Uterus (tissue), 4 donors: Measurements from ENCODE around the gene CGRRF1. TPM values are rescaled to one million over a fixed set of nuclear protein-coding genes. Genes with fewer than 3 reads are reported as not detected.

ENCODE experiments used
- DNase-seq, 2 donors: peaks; one replicate each; pipeline ENCODE4 v3.0.0-alpha.2; 2019 to 2020
- H3K27ac ChIP-seq, 2 donors: fragments of 200-600 bp; sonication (generic); 1 replicate in 1 of 2; 2 replicates in 1 of 2; pipeline ENCODE4 v1.5.1; 2016 to 2018
- H3K27me3 ChIP-seq, 2 donors: fragments of 200-600 bp; sonication (generic); one replicate each; pipeline ENCODE4 v1.5.1; 2018 to 2019; ENCODE audit warnings: control low read depth in 1 of 2
- H3K36me3 ChIP-seq, 2 donors: fragments of 200-600 bp; sonication (generic); one replicate each; pipeline ENCODE4 v1.5.1; 2019; ENCODE audit warnings: control low read depth in 1 of 2
- H3K4me1 ChIP-seq, 2 donors: fragments of 200-600 bp; sonication (generic); one replicate each; pipeline ENCODE4 v1.5.1; 2018 to 2019; ENCODE audit warnings: control low read depth in 1 of 2
- H3K4me3 ChIP-seq, 2 donors: fragments of 200-600 bp; sonication (generic); 1 replicate in 1 of 2; 2 replicates in 1 of 2; pipeline ENCODE4 v1.5.1; 2018 to 2019; ENCODE audit warnings: mild to moderate bottlenecking in 1 of 2
- H3K9me3 ChIP-seq, 2 donors: fragments of 200-600 bp; sonication (generic); one replicate each; pipeline ENCODE4 v1.5.1; 2019; ENCODE audit warnings: control low read depth in 1 of 2
- CTCF ChIP-seq, 4 experiments: fragments of 200-600 bp in 2 of 4; fragments of 450-650 bp in 2 of 4; sonication (generic) in 2 of 4; IDR thresholded peaks; one replicate each; pipeline ENCODE4 v1.5.1; 2016 to 2019; ENCODE audit warnings: antibody characterized with exemption in 4 of 4, mild to moderate bottlenecking in 2 of 4, moderate library complexity in 1 of 4
- POLR2A ChIP-seq, 2 donors: fragments of 450-650 bp; IDR thresholded peaks; one replicate each; pipeline ENCODE4 v1.6.1; 2016; ENCODE audit warnings: antibody characterized with exemption in 2 of 2, mild to moderate bottlenecking in 1 of 2, moderate library complexity in 1 of 2
- intact Hi-C: fragments of 100-400 bp; cut with DNase I; formaldehyde crosslinking; loops from one replicate; pipeline ENCODE4 v1.15.1; 2023; ENCODE audit warnings: low total_unique reads
- total RNA-seq, 4 donors: library from RNA; depleted of rRNA in 3 of 4; stranded (reverse); fragments of >200 nt in 3 of 4; gene quantifications; one replicate each; pipeline versions ENCODE4 v1.1.0 to v1.2.4, GENCODE V29; 2014 to 2023
- donor health status: DM: yes; HTN: yes; CAD: no.

Gene CGRRF1
- total RNA-seq, 4 donors from 2014 or later: 32.1 to 50.2 (median 33.7) TPM

- H3K9me3 ChIP-seq: no peaks in the 10 kb centered on the region
- H3K27ac ChIP-seq: no peak overlapping the region
- intact Hi-C loops: no loop called here
- H3K36me3 ChIP-seq: no peaks in the 10 kb centered on the region
- DNase-seq: no peak
- no peaks in the 10 kb centered on the region for H3K4me1 ChIP-seq
- TF ChIP-seq POLR2A (IDR thresholded peaks at IDR 0.05) (no peak), CTCF (IDR thresholded peaks at IDR 0.05) (no peak)
- H3K27me3 ChIP-seq: no peaks in the 10 kb centered on the region
- H3K4me3 ChIP-seq: no peak overlapping the region
Observed at GRCh38 chr14:54535646-54536045, 25.9 kb downstream of the CGRRF1 start.

- TF ChIP-seq POLR2A (IDR thresholded peaks at IDR 0.05): no peak
- TF ChIP-seq CTCF (IDR thresholded peaks at IDR 0.05): no peak
- Histone ChIP-seq H3K27ac (no peak overlapping the region), H3K9me3 (no peaks in the 10 kb centered on the region), H3K4me3 (no peak overlapping the region), H3K36me3 (no peaks in the 10 kb centered on the region), H3K4me1 (no peaks in the 10 kb centered on the region), H3K27me3 (no peaks in the 10 kb centered on the region)
- intact Hi-C loops: no loop called here
- no peak for DNase-seq
Observed at GRCh38 chr14:54537651-54538050, 27.9 kb downstream of the CGRRF1 start.

GRCh38 chr14:54538055-54538454 is 28.3 kb downstream of the CGRRF1 start:
- TF ChIP-seq POLR2A (IDR thresholded peaks at IDR 0.05) (no peak), CTCF (IDR thresholded peaks at IDR 0.05) (no peak)
- Histone ChIP-seq H3K9me3 (no peaks in the 10 kb centered on the region), H3K4me3 (no peak overlapping the region), H3K27ac (no peak overlapping the region), H3K36me3 (no peaks in the 10 kb centered on the region), H3K27me3 (no peaks in the 10 kb centered on the region), H3K4me1 (no peaks in the 10 kb centered on the region)
- DNase-seq: no peak
- intact Hi-C loops: no loop called here

- H3K27me3 ChIP-seq: no peaks in the 10 kb centered on the region
- H3K36me3 ChIP-seq: no peaks in the 10 kb centered on the region
- H3K27ac ChIP-seq: no peak overlapping the region
- H3K9me3 ChIP-seq: no peaks in the 10 kb centered on the region
- intact Hi-C loops: no loop called here
- no peaks in the 10 kb centered on the region for H3K4me1 ChIP-seq
- TF ChIP-seq CTCF (IDR thresholded peaks at IDR 0.05) (no peak), POLR2A (IDR thresholded peaks at IDR 0.05) (no peak)
- H3K4me3 ChIP-seq: no peak overlapping the region
- DNase-seq: no peak
Observed at GRCh38 chr14:54547583-54547982, 37.9 kb downstream of the CGRRF1 start.

- TF ChIP-seq POLR2A (IDR thresholded peaks at IDR 0.05) (no peak), CTCF (IDR thresholded peaks at IDR 0.05) (no peak)
- Histone ChIP-seq H3K27ac (no peak overlapping the region), H3K4me1 (no peaks in the 10 kb centered on the region), H3K9me3 (no peaks in the 10 kb centered on the region), H3K27me3 (no peaks in the 10 kb centered on the region), H3K36me3 (no peaks in the 10 kb centered on the region), H3K4me3 (no peak overlapping the region)
- no peak for DNase-seq
- intact Hi-C loops: no loop called here
Observed at GRCh38 chr14:54548491-54548890, 38.8 kb downstream of the CGRRF1 start.
